ENCODE data around the gene C1QL1.
"Not testable (repeated sequence)": the region's sequence is repeated elsewhere in the genome, so short reads cannot be mapped to it uniquely, and the experiment has no call there.

The C1QL1 gene

DNA sequence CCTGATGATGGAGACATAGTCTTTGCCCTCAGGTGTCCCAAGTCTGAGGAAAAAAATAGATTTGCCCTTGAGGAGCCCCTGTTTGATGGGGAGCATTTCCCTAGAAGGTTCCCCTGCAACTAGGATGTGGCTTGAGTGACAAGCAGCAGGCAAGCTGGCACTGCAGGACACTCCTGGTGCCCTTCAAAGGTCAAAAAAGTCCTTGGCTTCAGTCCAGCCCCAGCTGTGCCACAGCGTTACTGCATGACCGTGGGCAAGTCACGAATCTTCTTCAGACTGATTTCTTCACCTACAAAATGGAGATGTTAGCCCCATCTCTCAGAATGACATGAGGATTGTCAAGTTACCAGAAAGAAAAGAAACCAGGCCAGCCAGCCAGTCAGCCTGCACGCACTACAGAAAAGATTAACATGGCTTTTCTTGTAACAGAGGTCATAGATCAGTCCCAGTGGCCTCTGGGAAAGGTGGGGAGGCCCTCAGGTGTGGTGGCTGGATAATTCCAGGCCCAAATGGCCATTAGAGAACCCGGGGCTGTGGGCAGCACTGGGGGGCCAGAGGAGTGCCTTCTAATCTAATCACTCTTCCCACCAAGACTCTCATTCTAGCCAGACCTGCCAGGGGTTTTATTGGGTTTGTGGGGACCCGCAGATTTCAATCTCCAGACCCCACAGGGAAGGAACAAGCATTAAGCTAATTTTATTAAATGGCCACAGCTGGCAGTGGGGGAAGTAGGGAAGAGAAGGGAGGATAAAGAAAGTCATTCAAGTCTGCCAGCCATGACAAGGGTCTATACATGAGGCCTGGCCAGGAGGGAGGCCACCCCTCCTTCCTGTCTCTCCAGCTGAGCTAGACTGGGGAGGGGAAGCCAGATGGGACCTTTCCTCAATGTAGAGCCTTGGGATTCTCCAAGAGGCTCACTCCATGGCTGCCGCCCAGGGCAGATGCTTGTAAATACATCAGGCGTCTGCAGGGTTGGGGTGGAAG, 10.8 kb downstream of the C1QL1 start:
- TF ChIP-seq, protein P1, sequence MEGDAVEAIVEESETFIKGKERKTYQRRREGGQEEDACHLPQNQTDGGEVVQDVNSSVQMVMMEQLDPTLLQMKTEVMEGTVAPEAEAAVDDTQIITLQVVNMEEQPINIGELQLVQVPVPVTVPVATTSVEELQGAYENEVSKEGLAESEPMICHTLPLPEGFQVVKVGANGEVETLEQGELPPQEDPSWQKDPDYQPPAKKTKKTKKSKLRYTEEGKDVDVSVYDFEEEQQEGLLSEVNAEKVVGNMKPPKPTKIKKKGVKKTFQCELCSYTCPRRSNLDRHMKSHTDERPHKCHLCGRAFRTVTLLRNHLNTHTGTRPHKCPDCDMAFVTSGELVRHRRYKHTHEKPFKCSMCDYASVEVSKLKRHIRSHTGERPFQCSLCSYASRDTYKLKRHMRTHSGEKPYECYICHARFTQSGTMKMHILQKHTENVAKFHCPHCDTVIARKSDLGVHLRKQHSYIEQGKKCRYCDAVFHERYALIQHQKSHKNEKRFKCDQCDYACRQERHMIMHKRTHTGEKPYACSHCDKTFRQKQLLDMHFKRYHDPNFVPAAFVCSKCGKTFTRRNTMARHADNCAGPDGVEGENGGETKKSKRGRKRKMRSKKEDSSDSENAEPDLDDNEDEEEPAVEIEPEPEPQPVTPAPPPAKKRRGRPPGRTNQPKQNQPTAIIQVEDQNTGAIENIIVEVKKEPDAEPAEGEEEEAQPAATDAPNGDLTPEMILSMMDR (IDR thresholded peaks at IDR 0.05; ENCODE audit: insufficient read depth, low read length, poor library complexity, severe bottlenecking), result no peak
- Histone ChIP-seq H3K27me3 (replicated peaks; ENCODE audit: control insufficient read depth, insufficient read depth, low read length) (peaks cover 2% of the 10 kb centered on the region; the same call in 1 of the 2 replicates), H3K36me3 (ENCODE audit: control insufficient read depth, insufficient read depth, low read length) (no peaks in the 10 kb centered on the region), H3K4me3 (replicated peaks; ENCODE audit: low read depth, low read length) (no peak overlapping the region)
- DNase-seq (ENCODE audit: extremely low read depth, insufficient read length), result no peak

DNA sequence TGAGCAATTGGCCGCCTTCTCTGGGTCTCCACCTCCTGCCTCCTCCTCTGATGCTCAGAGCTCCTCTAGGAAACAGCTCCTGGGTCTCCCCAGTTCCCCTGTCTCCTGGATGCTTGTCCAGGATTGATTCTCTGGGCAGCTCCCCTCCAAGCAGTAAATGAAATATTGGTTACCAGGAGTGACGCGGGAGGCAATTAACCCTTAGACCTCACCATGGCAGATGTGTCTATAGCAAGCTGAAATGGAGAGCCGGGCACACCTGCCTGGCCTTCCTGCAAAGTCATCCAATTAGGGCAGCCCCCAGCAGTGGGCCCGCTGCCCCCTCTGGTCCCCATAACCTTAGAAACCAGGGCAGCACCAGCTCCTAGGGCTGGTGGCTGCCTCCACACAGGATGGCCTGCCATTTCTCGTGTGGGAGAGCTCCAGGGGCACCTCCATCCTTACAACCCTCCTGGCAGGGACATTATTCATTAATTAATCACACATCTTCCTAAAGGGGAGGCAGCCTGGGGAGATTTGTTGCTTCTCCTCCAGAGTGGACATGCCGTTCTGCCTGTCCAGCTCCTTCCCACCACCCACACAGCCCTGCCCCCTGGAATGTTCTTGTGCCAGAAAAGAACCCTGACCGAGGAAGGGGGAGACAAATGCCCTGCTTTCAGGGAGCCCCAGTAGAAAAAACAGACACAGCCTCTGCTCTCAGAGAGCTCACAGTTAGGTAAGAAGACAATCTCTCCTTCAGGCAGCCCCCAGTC, 12.3 kb downstream of the C1QL1 start:
- Histone ChIP-seq H3K36me3 (ENCODE audit: control insufficient read depth, insufficient read depth, low read length) (no peaks in the 10 kb centered on the region), H3K27me3 (replicated peaks; ENCODE audit: control insufficient read depth, insufficient read depth, low read length) (peaks cover 2% of the 10 kb centered on the region; the same call in 1 of the 2 replicates), H3K4me3 (replicated peaks; ENCODE audit: low read depth, low read length) (no peak overlapping the region)
- TF ChIP-seq, protein P1 (IDR thresholded peaks at IDR 0.05; ENCODE audit: insufficient read depth, low read length, poor library complexity, severe bottlenecking), result no peak
- no peak for DNase-seq (ENCODE audit: extremely low read depth, insufficient read length)

DNA sequence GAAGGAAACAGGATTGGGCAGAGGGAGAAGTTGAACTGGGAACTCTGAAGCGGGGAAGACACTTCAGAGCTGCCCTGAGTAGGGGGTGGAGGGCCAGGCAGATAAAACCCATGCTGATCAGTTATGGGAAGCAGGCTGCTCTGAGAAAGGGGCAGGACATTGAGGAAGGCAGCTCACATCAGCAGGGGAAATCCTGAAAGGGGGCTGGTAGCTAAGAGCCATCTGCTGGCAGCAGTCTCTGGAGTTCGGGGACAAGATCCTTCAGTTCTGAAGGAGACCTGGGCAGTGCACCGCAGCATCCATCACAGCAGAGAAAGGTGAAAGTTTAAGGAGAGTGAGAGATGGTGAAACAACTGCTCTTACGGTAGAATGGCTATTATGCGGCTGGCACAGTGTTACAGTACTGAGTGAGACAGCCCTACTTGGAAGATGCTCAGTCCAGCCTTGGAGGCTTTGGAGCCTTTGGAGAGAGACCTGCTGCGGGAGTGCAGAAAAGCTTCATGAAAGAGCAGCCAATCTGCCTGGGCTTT, 15.1 kb downstream of the C1QL1 start:
- no peak for DNase-seq (ENCODE audit: extremely low read depth, insufficient read length)
- TF ChIP-seq, protein P1 (IDR thresholded peaks at IDR 0.05; ENCODE audit: insufficient read depth, low read length, poor library complexity, severe bottlenecking), result no peak
- H3K36me3 ChIP-seq (ENCODE audit: control insufficient read depth, insufficient read depth, low read length), result no peaks in the 10 kb centered on the region
- no peaks in the 10 kb centered on the region; the same call in 1 of the 2 replicates for H3K27me3 ChIP-seq (replicated peaks; ENCODE audit: control insufficient read depth, insufficient read depth, low read length)
- no peak overlapping the region for H3K4me3 ChIP-seq (replicated peaks; ENCODE audit: low read depth, low read length)

GRCh38 chr17:44948315-44948795, 19.7 kb downstream of the C1QL1 start:
- Histone ChIP-seq H3K27me3 (replicated peaks; ENCODE audit: control insufficient read depth, insufficient read depth, low read length) (no peaks in the 10 kb centered on the region), H3K4me3 (replicated peaks; ENCODE audit: low read depth, low read length) (peak overlapping the region; percentile 65), H3K36me3 (ENCODE audit: control insufficient read depth, insufficient read depth, low read length) (no peaks in the 10 kb centered on the region)
- DNase-seq (ENCODE audit: extremely low read depth, insufficient read length), result no peak
- TF ChIP-seq, protein P1 (IDR thresholded peaks at IDR 0.05; ENCODE audit: insufficient read depth, low read length, poor library complexity, severe bottlenecking), result no peak

DNA sequence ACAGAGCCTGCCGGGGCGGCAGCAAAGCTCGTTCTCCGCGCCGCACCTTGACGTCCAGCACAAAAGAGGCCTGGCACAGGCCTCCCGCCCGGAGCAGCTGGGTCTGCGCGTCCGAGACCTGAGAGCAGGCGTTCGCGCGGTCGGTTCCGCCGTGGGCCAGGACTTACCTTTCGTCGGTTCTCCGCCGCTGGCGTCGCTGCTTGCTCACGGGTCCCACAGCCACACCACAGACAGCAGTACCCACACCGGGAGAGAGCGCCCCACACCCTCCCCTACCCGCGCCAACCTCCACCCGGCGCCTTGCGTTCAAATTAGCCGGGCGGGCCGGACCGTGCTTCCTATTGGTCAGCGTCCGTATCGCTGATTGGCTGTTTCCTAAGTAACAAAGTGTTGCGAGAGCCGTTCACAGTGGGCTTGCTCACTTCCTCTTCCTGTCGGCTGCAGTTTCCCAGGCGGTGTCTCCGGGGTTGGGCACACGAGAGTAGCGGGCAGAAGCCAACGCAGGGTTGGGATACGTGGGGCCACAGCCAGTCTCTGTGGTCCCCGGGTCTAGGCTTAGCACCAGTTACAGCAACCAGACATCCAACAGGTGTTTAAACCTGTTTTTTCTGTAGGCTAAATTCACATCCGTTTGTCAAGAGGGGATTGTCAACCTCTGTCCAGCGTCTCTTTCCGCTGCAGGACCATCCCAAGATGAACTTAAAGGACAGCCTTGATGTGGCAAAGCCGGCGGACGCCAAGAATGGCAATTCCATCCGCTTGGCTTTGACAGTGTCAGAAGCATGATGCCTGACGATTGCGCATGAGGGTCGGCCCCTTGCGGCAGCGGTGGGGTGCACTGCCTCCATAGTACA, 20.4 kb downstream of the C1QL1 start, which contains the start of gene KIF18B:
KIF18B (minus strand) TSS at position 313 of the 854 bp plus-strand sequence. CDS start 11,429 bp downstream, outside the sequence.
- Histone ChIP-seq H3K4me3 (replicated peaks; ENCODE audit: low read depth, low read length) (peak within 1 kb of the TSS; percentile 65), H3K36me3 (ENCODE audit: control insufficient read depth, insufficient read depth, low read length) (no peaks in the 10 kb centered on the region), H3K27me3 (replicated peaks; ENCODE audit: control insufficient read depth, insufficient read depth, low read length) (no peaks in the 10 kb centered on the region)
- TF ChIP-seq, protein P1 (IDR thresholded peaks at IDR 0.05; ENCODE audit: insufficient read depth, low read length, poor library complexity, severe bottlenecking), result no peak
- peak; percentile 91 for DNase-seq (ENCODE audit: extremely low read depth, insufficient read length)

GRCh38 chr17:44945652-44946051, 22.5 kb downstream of the C1QL1 start:
- DNase-seq (ENCODE audit: extremely low read depth, insufficient read length); H3K36me3 ChIP-seq (ENCODE audit: control insufficient read depth, insufficient read depth, low read length); H3K4me3 ChIP-seq (replicated peaks; ENCODE audit: low read depth, low read length); H3K27me3 ChIP-seq (replicated peaks; ENCODE audit: control insufficient read depth, insufficient read depth, low read length): not testable (repeated sequence)

Data from GM06990 (cell line).